ENCODE measurements around the gene PLXNA2.

DNA sequence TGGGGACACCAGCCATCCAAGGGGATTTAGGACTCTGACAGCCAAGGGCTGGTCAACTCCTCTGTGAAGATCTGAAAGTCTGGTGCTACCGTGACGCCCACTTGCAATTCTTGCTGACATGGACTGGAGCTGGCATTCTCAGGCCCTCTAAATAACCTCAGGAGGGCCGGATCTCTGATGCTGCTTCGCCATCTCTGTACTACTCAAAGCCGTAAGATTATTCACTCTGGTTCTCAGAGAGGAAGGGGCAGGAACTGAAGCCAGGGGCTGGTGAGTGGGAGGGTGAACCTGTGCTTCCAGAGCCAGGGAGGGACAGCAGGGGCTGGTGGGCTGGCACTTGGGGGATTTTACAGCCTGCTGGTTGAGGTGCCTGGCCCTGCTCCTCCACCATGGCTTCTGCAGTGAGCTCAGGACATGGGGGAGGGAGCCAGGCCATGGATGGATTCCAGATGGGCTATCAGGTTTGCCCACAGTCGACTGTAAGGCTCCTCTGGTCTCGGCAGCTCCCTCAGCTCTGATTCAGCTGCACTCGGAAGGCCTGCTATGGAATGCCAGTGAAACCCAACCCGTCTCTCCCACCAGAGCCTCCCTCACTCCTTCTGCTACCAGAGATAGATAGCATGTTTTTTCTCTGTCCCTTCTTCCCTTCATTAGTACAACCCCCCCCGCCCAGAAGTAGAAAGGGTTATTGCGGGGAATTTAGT lies 84.5 kb downstream of the PLXNA2 start:
- TF ChIP-seq, protein P1, sequence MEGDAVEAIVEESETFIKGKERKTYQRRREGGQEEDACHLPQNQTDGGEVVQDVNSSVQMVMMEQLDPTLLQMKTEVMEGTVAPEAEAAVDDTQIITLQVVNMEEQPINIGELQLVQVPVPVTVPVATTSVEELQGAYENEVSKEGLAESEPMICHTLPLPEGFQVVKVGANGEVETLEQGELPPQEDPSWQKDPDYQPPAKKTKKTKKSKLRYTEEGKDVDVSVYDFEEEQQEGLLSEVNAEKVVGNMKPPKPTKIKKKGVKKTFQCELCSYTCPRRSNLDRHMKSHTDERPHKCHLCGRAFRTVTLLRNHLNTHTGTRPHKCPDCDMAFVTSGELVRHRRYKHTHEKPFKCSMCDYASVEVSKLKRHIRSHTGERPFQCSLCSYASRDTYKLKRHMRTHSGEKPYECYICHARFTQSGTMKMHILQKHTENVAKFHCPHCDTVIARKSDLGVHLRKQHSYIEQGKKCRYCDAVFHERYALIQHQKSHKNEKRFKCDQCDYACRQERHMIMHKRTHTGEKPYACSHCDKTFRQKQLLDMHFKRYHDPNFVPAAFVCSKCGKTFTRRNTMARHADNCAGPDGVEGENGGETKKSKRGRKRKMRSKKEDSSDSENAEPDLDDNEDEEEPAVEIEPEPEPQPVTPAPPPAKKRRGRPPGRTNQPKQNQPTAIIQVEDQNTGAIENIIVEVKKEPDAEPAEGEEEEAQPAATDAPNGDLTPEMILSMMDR (IDR thresholded peaks at IDR 0.05): no peak
- TF ChIP-seq EZH2 (IDR thresholded peaks at IDR 0.05): no peak
